Activated CD8-positive, alpha-beta T cell treated with anti-CD3 and anti-CD28 coated beads for 36 hours (primary cell): Measurements from ENCODE around the gene SETBP1. TPM values are rescaled to one million over a fixed set of nuclear protein-coding genes. Genes with fewer than 3 reads are reported as not detected.

Experiments
- ATAC-seq: fragments of 200-7000 bp; cut with Tn5 transposase; one replicate; pipeline ENCODE4 v1.10.0; 2021; ENCODE audit warnings: mild to moderate bottlenecking, moderate library complexity
- CTCF ChIA-PET: fragments of 350-600 bp; sonication (Branson Sonifier 250); formaldehyde crosslinking; loops from one replicate; lab custom pipeline; 2021; ENCODE audit warnings: antibody characterized with exemption; lab: Charles Lee
- POLR2A ChIA-PET: fragments of 350-600 bp; sonication (Branson Sonifier 250); formaldehyde crosslinking; loops from one replicate; lab custom pipeline; 2021; ENCODE audit warnings: antibody characterized with exemption; lab: Charles Lee
- DNase-seq: peaks from one replicate; pipeline ENCODE4 v3.0.0-alpha.2; 2020
- H3K27ac Mint-ChIP-seq: one replicate; pipeline ENCODE4 v1.8.0; 2021; ENCODE audit warnings: mild to moderate bottlenecking, mixed read lengths
- H3K27me3 Mint-ChIP-seq: one replicate; pipeline ENCODE4 v1.8.0; 2021; ENCODE audit warnings: mixed read lengths
- H3K36me3 Mint-ChIP-seq: one replicate; pipeline ENCODE4 v1.8.0; 2021; ENCODE audit warnings: low read depth, mixed read lengths
- H3K4me1 Mint-ChIP-seq: one replicate; pipeline ENCODE4 v1.8.0; 2021; ENCODE audit warnings: low read depth, mixed read lengths
- H3K4me3 Mint-ChIP-seq: one replicate; pipeline ENCODE4 v1.8.0; 2021; ENCODE audit warnings: mild to moderate bottlenecking, moderate library complexity, mixed read lengths
- H3K9me3 Mint-ChIP-seq: one replicate; pipeline ENCODE4 v1.8.0; 2021; ENCODE audit warnings: mixed read lengths
- CTCF ChIP-seq: fragments of 200-600 bp; IDR thresholded peaks from one replicate; pipeline ENCODE4 v1.8.0; 2022; ENCODE audit warnings: antibody characterized with exemption, mild to moderate bottlenecking
- intact Hi-C: fragments of 100-400 bp; cut with micrococcal nuclease; formaldehyde crosslinking; loops from one replicate; pipeline ENCODE4 v1.10.0; 2022
- total RNA-seq, 2 experiments: library from RNA; stranded (reverse); gene quantifications; one replicate each; pipeline ENCODE4 v1.2.3, GENCODE V29; 2021

Gene SETBP1
- total RNA-seq, 2 experiments from 2014 or later: 10.2 to 10.4 TPM

- POLR2A ChIA-PET: no interaction called here
- Mint-ChIP-seq H3K4me1 (peaks cover 23% of the 10 kb centered on the region), H3K27me3 (peaks cover 7% of the 10 kb centered on the region), H3K36me3 (no peaks in the 10 kb centered on the region), H3K4me3 (no peak overlapping the region), H3K9me3 (no peaks in the 10 kb centered on the region), H3K27ac (no peak overlapping the region)
- no peak for TF ChIP-seq CTCF
- no peak for ATAC-seq
- intact Hi-C loops: no loop called here
- CTCF ChIA-PET: no interaction called here
- no peak for DNase-seq
Observed at GRCh38 chr18:44898498-44898897, 217.8 kb downstream of the SETBP1 start.

- DNase-seq (no peak), ATAC-seq (no peak)
- Mint-ChIP-seq H3K9me3 (peaks cover 2% of the 10 kb centered on the region), H3K27ac (no peak overlapping the region), H3K4me1 (peaks cover 14% of the 10 kb centered on the region), H3K4me3 (no peak overlapping the region), H3K36me3 (no peaks in the 10 kb centered on the region), H3K27me3 (peaks cover 9% of the 10 kb centered on the region)
- no peak for TF ChIP-seq CTCF
- ChIA-PET CTCF (interaction anchor here (1.1 to 1.4 kb wide), 4 partner anchors 10 to 313 kb away, joined by 3 to 4 read pairs (median 3); no protein-coding TSS in a partner anchor), POLR2A (no interaction called here)
- intact Hi-C loops: loop anchor here (10.0 kb wide), 1 partner anchor 315 kb away; no protein-coding TSS in a partner anchor
Observed at GRCh38 chr18:44899832-44900231, 219.1 kb downstream of the SETBP1 start.

- Mint-ChIP-seq H3K4me1 (peaks cover 11% of the 10 kb centered on the region), H3K9me3 (peaks cover 5% of the 10 kb centered on the region), H3K4me3 (no peak overlapping the region), H3K27ac (no peak overlapping the region), H3K36me3 (no peaks in the 10 kb centered on the region), H3K27me3 (peaks cover 11% of the 10 kb centered on the region)
- ATAC-seq: no peak
- ChIA-PET POLR2A (no interaction called here), CTCF (interaction anchor here (1.4 kb wide), 2 partner anchors 9 to 313 kb away, joined by 3 read pairs; no protein-coding TSS in a partner anchor)
- intact Hi-C loops: loop anchor here (10.0 kb wide), 1 partner anchor 314 kb away; no protein-coding TSS in a partner anchor
- no peak for TF ChIP-seq CTCF
- no peak for DNase-seq
Observed at GRCh38 chr18:44900627-44901026, 219.9 kb downstream of the SETBP1 start.

- DNase-seq (no peak), ATAC-seq (no peak)
- Mint-ChIP-seq H3K27ac (no peak overlapping the region), H3K4me1 (peaks cover 13% of the 10 kb centered on the region), H3K9me3 (peaks cover 5% of the 10 kb centered on the region), H3K27me3 (peaks cover 12% of the 10 kb centered on the region), H3K4me3 (no peak overlapping the region), H3K36me3 (no peaks in the 10 kb centered on the region)
- ChIA-PET CTCF (no interaction called here), POLR2A (no interaction called here)
- intact Hi-C loops: loop anchor here (10.0 kb wide), 1 partner anchor 314 kb away; no protein-coding TSS in a partner anchor
- TF ChIP-seq CTCF: no peak
Observed at GRCh38 chr18:44901283-44901682, 220.6 kb downstream of the SETBP1 start.

GRCh38 chr18:44903327-44903726 is 222.6 kb downstream of the SETBP1 start:
- no peak for ATAC-seq
- ChIA-PET CTCF (no interaction called here), POLR2A (interaction anchor here (1.0 kb wide), 1 partner anchor 144 kb away, joined by 3 read pairs; no protein-coding TSS in a partner anchor)
- Mint-ChIP-seq H3K4me3 (no peak overlapping the region), H3K9me3 (peaks cover 5% of the 10 kb centered on the region), H3K27ac (no peak overlapping the region), H3K36me3 (no peaks in the 10 kb centered on the region), H3K27me3 (peaks cover 16% of the 10 kb centered on the region), H3K4me1 (peaks cover 8% of the 10 kb centered on the region)
- no peak for DNase-seq
- intact Hi-C loops: loop anchor here (10.0 kb wide), 1 partner anchor 311 kb away; no protein-coding TSS in a partner anchor
- no peak for TF ChIP-seq CTCF
